Effector memory CD4-positive, alpha-beta T cell (primary cell): ENCODE data around the gene PPP2R1B.
"Not testable (repeated sequence)": the region's sequence is repeated elsewhere in the genome, so short reads cannot be mapped to it uniquely, and the experiment has no call there.

Experiments used
- DNase-seq, 3 donors: peaks; one replicate each; pipeline ENCODE4 v3.0.0-alpha.2; 2020
- H3K27ac ChIP-seq: 2 replicates; pipeline ENCODE4 v1.7.0; 2013; ENCODE audit warnings: mild to moderate bottlenecking, low read length, moderate library complexity; ENCODE audit not compliant: insufficient read depth, poor library complexity, severe bottlenecking
- H3K27me3 ChIP-seq: replicated peaks from 2 replicates; pipeline ENCODE4 v1.7.0; 2013; ENCODE audit warnings: mild to moderate bottlenecking, low read length; ENCODE audit not compliant: insufficient read depth, control insufficient read depth, poor library complexity, severe bottlenecking
- H3K36me3 ChIP-seq: 2 replicates; pipeline ENCODE4 v1.7.0; 2013; ENCODE audit warnings: mild to moderate bottlenecking, low read length, moderate library complexity; ENCODE audit not compliant: control insufficient read depth, insufficient read depth
- H3K4me1 ChIP-seq: 2 replicates; pipeline ENCODE4 v1.7.0; 2013; ENCODE audit warnings: low read length, mild to moderate bottlenecking; ENCODE audit not compliant: control insufficient read depth, insufficient read depth, poor library complexity, severe bottlenecking
- H3K4me3 ChIP-seq: 2 replicates; pipeline ENCODE4 v1.7.0; 2013; ENCODE audit warnings: low read length, low read depth, mild to moderate bottlenecking; ENCODE audit not compliant: insufficient read depth, poor library complexity, severe bottlenecking
- H3K9me3 ChIP-seq: 2 replicates; pipeline ENCODE4 v1.7.0; 2013; ENCODE audit warnings: mild to moderate bottlenecking, low read length, moderate library complexity; ENCODE audit not compliant: control insufficient read depth

Gene PPP2R1B

GRCh38 chr11:111718436-111718835 lies 47.8 kb downstream of the PPP2R1B start:
- no peaks in the 10 kb centered on the region for H3K27me3 ChIP-seq
- H3K4me3 ChIP-seq = no peak overlapping the region
- no peak for DNase-seq
- no peak overlapping the region for H3K27ac ChIP-seq
- no peaks in the 10 kb centered on the region for H3K9me3 ChIP-seq
- H3K4me1 ChIP-seq = no peaks in the 10 kb centered on the region
- peaks cover 30% of the 10 kb centered on the region for H3K36me3 ChIP-seq

- not testable (repeated sequence) for H3K9me3 ChIP-seq, DNase-seq, H3K4me3 ChIP-seq, H3K27ac ChIP-seq, H3K4me1 ChIP-seq, H3K27me3 ChIP-seq
- peaks cover 23% of the 10 kb centered on the region for H3K36me3 ChIP-seq
Measured at GRCh38 chr11:111717660-111718059, 48.5 kb downstream of the PPP2R1B start.

- Histone ChIP-seq H3K27me3 (no peaks in the 10 kb centered on the region), H3K4me3 (no peak overlapping the region), H3K27ac (no peak overlapping the region), H3K9me3 (no peaks in the 10 kb centered on the region), H3K36me3 (peaks cover 13% of the 10 kb centered on the region), H3K4me1 (no peaks in the 10 kb centered on the region)
- DNase-seq = no peak
Measured at GRCh38 chr11:111715142-111715816, 50.9 kb downstream of the PPP2R1B start.

- Histone ChIP-seq H3K4me3 (no peak overlapping the region), H3K4me1 (no peaks in the 10 kb centered on the region), H3K9me3 (no peaks in the 10 kb centered on the region), H3K27ac (no peak overlapping the region), H3K36me3 (peaks cover 13% of the 10 kb centered on the region), H3K27me3 (no peaks in the 10 kb centered on the region)
- DNase-seq = no peak
Measured at GRCh38 chr11:111714522-111714921, 51.7 kb downstream of the PPP2R1B start.

GRCh38 chr11:111707691-111708067 lies 58.5 kb downstream of the PPP2R1B start:
- H3K4me1 ChIP-seq = no peaks in the 10 kb centered on the region
- no peaks in the 10 kb centered on the region for H3K27me3 ChIP-seq
- DNase-seq = no peak
- H3K27ac ChIP-seq = no peak overlapping the region
- H3K4me3 ChIP-seq = no peak overlapping the region
- H3K9me3 ChIP-seq = no peaks in the 10 kb centered on the region
- peaks cover 23% of the 10 kb centered on the region for H3K36me3 ChIP-seq

- H3K4me3 ChIP-seq = no peak overlapping the region
- peaks cover 22% of the 10 kb centered on the region for H3K36me3 ChIP-seq
- no peaks in the 10 kb centered on the region for H3K9me3 ChIP-seq
- no peak for DNase-seq
- H3K27ac ChIP-seq = no peak overlapping the region
- H3K4me1 ChIP-seq = no peaks in the 10 kb centered on the region
- H3K27me3 ChIP-seq = no peaks in the 10 kb centered on the region
Measured at GRCh38 chr11:111707039-111707690, 59.0 kb downstream of the PPP2R1B start.

GRCh38 chr11:111703576-111703975 lies 62.6 kb downstream of the PPP2R1B start:
- H3K4me1 ChIP-seq = no peaks in the 10 kb centered on the region
- peaks cover 12% of the 10 kb centered on the region for H3K36me3 ChIP-seq
- H3K4me3 ChIP-seq = no peak overlapping the region
- no peaks in the 10 kb centered on the region for H3K9me3 ChIP-seq
- no peak for DNase-seq
- H3K27ac ChIP-seq = no peak overlapping the region
- no peaks in the 10 kb centered on the region for H3K27me3 ChIP-seq

- DNase-seq = no peak
- no peak overlapping the region for H3K27ac ChIP-seq
- H3K4me3 ChIP-seq = no peak overlapping the region
- no peaks in the 10 kb centered on the region for H3K4me1 ChIP-seq
- H3K27me3 ChIP-seq = no peaks in the 10 kb centered on the region
- H3K9me3 ChIP-seq = no peaks in the 10 kb centered on the region
- H3K36me3 ChIP-seq = peaks cover 12% of the 10 kb centered on the region
Measured at GRCh38 chr11:111702623-111703022, 63.6 kb downstream of the PPP2R1B start.

GRCh38 chr11:111700162-111700561 lies 66.0 kb downstream of the PPP2R1B start:
- Histone ChIP-seq H3K9me3 (no peaks in the 10 kb centered on the region), H3K27me3 (no peaks in the 10 kb centered on the region), H3K4me3 (no peak overlapping the region), H3K36me3 (peaks cover 4% of the 10 kb centered on the region), H3K4me1 (no peaks in the 10 kb centered on the region), H3K27ac (no peak overlapping the region)
- DNase-seq = no peak

GRCh38 chr11:111699579-111700156 lies 66.5 kb downstream of the PPP2R1B start:
- Histone ChIP-seq H3K27me3 (no peaks in the 10 kb centered on the region), H3K9me3 (no peaks in the 10 kb centered on the region), H3K27ac (no peak overlapping the region), H3K4me3 (no peak overlapping the region), H3K4me1 (no peaks in the 10 kb centered on the region), H3K36me3 (peaks cover under 1% of the 10 kb centered on the region)
- DNase-seq = no peak
